ENCODE data around the gene GRM2. TPM values are rescaled to one million over a fixed set of nuclear protein-coding genes. Genes with fewer than 3 reads are reported as not detected.

GRM2 gene
- total and polyA plus RNA-seq, 8 donors: 0.09 to 0.51 (median 0.21) TPM

DNA sequence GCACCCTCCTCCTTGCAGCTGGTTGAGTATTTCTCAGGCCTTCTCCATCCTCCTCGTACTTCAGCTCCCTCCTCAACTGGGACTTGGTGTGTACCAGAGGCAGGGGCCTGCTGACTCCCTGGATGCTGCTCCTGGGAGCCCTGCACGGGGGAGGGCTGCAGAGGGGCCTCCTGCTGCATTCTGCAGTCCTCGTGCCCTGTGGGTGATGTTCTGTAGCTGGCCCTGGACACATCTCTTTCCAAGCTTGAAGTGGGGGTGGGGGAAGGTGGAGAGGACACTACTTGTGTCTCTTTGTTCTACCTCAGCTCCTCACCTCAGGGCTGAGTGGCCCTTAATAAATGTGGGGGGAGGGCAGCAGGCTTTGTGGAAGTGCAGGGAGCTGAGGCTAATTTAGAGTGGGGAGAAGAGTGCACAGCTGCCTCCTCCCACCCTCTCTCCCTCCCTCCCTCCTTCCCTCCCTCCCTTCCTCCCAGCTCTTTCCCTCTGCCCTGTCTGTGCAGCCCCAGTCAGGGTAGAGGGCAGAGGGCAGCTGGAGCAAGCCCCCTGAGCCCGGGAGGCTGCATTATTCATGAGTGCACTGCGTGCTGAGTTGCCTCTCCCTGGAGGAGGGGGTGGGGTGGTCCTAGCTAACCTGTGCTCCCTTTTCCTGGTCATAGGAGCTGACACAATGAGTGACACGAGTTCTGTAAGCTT lies 3.7 kb upstream of the GRM2 start:
- DNase-seq (peak in 2 of 6 donors; percentile 5 to 23), ATAC-seq (no peak)
- 68% methylated on average over 5 to 6 of the region's 6 CpGs for WGBS, 2 donors

DNA sequence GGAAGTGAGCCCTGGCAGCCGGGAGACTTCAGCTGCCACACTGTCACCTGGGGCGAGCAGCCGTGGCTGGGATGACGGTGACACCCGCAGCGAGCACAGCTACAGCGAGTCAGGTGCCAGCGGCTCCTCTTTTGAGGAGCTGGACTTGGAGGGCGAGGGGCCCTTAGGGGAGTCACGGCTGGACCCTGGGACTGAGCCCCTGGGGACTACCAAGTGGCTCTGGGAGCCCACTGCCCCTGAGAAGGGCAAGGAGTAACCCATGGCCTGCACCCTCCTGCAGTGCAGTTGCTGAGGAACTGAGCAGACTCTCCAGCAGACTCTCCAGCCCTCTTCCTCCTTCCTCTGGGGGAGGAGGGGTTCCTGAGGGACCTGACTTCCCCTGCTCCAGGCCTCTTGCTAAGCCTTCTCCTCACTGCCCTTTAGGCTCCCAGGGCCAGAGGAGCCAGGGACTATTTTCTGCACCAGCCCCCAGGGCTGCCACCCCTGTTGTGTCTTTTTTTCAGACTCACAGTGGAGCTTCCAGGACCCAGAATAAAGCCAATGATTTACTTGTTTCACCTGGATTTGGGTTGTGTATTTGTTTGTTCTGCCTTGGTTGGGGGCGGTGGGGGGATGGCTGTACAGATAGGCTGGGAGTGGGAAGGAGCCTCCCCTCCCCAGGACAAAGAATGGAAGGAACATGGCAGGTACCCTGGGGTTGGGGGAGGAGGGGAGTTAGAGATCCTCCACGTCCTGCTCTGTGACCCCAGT lies 2.9 kb upstream of the GRM2 start:
- DNase-seq: peak in 3 of 6 donors; percentile 10 to 56 (median 49)
- H3K27ac ChIP-seq: no peak overlapping the region
- no peak for FAIRE-seq
- intact Hi-C loops (cut with DNase I): no loop called here
- no peaks in the 10 kb centered on the region for H3K27me3 ChIP-seq
- peaks cover 0 to 15% (median 0%) of the 10 kb centered on the region in 3 donors for H3K36me3 ChIP-seq
- WGBS, 2 donors: 84 to 87% methylated on average over 11 to 12 of the region's 12 CpGs
- no peaks in the 10 kb centered on the region for H3K9me3 ChIP-seq
- no peak for ATAC-seq
- no peak overlapping the region for H3K4me3 ChIP-seq
- TF ChIP-seq, protein P1, sequence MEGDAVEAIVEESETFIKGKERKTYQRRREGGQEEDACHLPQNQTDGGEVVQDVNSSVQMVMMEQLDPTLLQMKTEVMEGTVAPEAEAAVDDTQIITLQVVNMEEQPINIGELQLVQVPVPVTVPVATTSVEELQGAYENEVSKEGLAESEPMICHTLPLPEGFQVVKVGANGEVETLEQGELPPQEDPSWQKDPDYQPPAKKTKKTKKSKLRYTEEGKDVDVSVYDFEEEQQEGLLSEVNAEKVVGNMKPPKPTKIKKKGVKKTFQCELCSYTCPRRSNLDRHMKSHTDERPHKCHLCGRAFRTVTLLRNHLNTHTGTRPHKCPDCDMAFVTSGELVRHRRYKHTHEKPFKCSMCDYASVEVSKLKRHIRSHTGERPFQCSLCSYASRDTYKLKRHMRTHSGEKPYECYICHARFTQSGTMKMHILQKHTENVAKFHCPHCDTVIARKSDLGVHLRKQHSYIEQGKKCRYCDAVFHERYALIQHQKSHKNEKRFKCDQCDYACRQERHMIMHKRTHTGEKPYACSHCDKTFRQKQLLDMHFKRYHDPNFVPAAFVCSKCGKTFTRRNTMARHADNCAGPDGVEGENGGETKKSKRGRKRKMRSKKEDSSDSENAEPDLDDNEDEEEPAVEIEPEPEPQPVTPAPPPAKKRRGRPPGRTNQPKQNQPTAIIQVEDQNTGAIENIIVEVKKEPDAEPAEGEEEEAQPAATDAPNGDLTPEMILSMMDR (IDR thresholded peaks at IDR 0.05): no peak
- H3K4me1 ChIP-seq: no peaks in the 10 kb centered on the region

More for the DNA sequence above, 3.7 kb upstream of the GRM2 start:
- Histone ChIP-seq H3K27me3 (no peaks in the 10 kb centered on the region), H3K9me3 (no peaks in the 10 kb centered on the region), H3K27ac (no peak overlapping the region), H3K36me3 (peaks cover 0 to 15% (median 0%) of the 10 kb centered on the region in 3 donors), H3K4me1 (no peaks in the 10 kb centered on the region), H3K4me3 (no peak overlapping the region)
- FAIRE-seq: no peak
- intact Hi-C loops (cut with DNase I): no loop called here
- TF ChIP-seq, protein P1 (IDR thresholded peaks at IDR 0.05): no peak

DNA sequence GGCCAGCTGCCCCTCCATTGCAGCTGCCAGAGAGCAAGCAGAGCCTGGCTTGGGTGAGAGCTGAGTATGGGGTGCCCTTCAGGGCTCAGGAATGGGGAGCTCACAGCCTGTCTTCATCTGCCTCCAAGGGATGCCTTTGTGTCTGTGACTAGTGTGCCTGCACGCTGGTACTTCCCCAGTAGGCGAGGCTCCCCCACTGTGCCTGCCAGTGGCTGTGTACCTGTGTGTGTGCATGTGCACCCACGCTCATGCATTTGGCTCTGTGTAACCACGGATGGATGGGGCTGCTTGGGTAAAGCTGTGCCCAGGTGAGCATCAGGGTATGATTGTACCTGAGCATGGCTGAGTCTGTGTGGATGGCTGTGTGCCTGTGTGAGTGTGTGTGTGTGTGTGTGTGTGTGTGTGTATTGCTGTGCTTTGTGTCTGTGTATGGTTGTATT lies 2.3 kb upstream of the GRM2 start:
- peaks cover 0 to 12% (median 0%) of the 10 kb centered on the region in 3 donors for H3K36me3 ChIP-seq
- intact Hi-C loops (cut with DNase I): no loop called here
- 87 to 88% methylated on average over 4 of the region's 4 CpGs for WGBS, 2 donors
- H3K4me3 ChIP-seq: no peak overlapping the region
- ATAC-seq (no peak), FAIRE-seq (no peak), DNase-seq (peak in 3 of 6 donors; percentile 6 to 41 (median 35))
- H3K4me1 ChIP-seq: no peaks in the 10 kb centered on the region
- H3K27me3 ChIP-seq: no peaks in the 10 kb centered on the region
- H3K9me3 ChIP-seq: no peaks in the 10 kb centered on the region
- TF ChIP-seq, protein P1 (IDR thresholded peaks at IDR 0.05): no peak
- no peak overlapping the region for H3K27ac ChIP-seq

DNA sequence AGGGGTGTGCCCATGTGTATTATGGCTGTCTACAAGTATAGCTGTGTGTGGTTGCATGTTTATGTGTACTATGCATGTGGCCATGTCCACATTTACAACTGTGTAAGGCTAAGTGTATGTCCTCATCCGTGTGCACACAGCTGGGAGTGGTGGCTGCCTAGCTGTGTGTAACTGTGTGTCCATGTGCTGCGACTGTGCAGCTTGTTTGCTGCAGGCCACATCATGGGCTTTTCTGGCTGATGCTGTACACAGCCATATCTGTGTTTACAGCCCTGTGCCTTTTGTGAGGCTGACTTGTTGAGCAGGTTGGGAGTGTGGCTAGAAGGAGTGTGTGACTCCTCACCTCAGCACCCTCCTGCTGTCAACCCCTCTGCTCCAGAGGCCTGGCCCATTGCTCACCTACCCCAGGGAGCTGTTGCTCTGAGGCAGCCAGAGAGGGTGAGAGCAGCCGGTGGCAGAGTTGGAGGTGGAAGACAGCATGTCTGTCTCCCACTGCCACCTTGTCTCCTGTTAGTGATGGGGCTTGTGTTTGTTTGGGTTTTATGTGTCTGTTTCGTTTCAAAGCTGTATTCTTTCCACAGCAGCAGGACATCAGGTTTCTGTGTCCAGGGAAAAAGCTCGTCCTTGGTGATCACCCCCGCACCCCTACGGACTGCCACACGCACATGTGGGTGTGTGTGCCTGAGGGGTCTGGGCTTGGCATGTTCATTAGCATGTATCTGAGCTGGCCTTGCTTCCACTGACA lies 1.4 kb upstream of the GRM2 start:
- FAIRE-seq: no peak
- no peak overlapping the region for H3K27ac ChIP-seq
- peaks cover 0 to 5% (median 0%) of the 10 kb centered on the region in 3 donors for H3K36me3 ChIP-seq
- H3K9me3 ChIP-seq: no peaks in the 10 kb centered on the region
- no peak for ATAC-seq
- H3K4me1 ChIP-seq: no peaks in the 10 kb centered on the region
- no peak overlapping the region for H3K4me3 ChIP-seq
- DNase-seq: peak in 3 of 6 donors; percentile 3 to 38 (median 25)
- TF ChIP-seq, protein P1 (IDR thresholded peaks at IDR 0.05): no peak
- WGBS, 2 donors: 87 to 92% methylated on average over 8 of the region's 8 CpGs
- intact Hi-C loops (cut with DNase I): no loop called here
- H3K27me3 ChIP-seq: no peaks in the 10 kb centered on the region
